ENCODE data around the gene KIR3DL1. TPM values are rescaled to one million over a fixed set of nuclear protein-coding genes. Genes with fewer than 3 reads are reported as not detected.

KIR3DL1 gene
- total RNA-seq, 2 donors from 2014 or later: not detected

DNA sequence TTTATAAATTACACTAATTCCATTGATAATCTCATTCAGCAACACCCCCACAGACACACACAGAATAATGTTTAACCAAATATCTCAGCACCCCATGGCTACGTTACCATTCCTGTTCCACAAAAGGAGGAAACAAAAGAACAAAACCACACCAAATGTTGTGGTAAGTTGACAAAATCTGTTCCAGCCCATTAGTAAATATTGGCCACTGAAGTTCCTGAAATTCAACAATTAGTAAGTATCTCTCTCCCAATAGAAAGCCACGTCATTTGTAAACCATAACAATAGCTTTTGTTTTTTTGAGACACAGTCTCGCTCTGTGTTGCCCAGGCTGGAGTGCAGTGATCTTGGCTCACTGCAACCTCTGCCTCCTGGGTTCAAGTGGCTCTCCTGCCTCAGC is 55.4 kb downstream of the KIR3DL1 start:
- DNase-seq (ENCODE audit: low spot score): no peak
- H3K4me3 ChIP-seq: no peak overlapping the region
- no peaks in the 10 kb centered on the region for H3K9me3 ChIP-seq
- no peak for TF ChIP-seq CTCF (IDR thresholded peaks at IDR 0.05)
- H3K27me3 ChIP-seq: no peaks in the 10 kb centered on the region
- no peaks in the 10 kb centered on the region for H3K36me3 ChIP-seq
- H3K4me1 ChIP-seq: no peaks in the 10 kb centered on the region
- H3K27ac ChIP-seq: no peak overlapping the region

- H3K27me3 ChIP-seq: no peaks in the 10 kb centered on the region
- DNase-seq (ENCODE audit: low spot score): no peak
- H3K4me1 ChIP-seq: no peaks in the 10 kb centered on the region
- no peak for TF ChIP-seq CTCF (IDR thresholded peaks at IDR 0.05)
- no peaks in the 10 kb centered on the region for H3K9me3 ChIP-seq
- no peak within 1 kb of the TSS for H3K4me3 ChIP-seq
- no peaks in the 10 kb centered on the region for H3K36me3 ChIP-seq
- H3K27ac ChIP-seq: no peak within 1 kb of the TSS
Observed at GRCh38 chr19:54873990-54874389, 57.7 kb downstream of the KIR3DL1 start, which contains the start of gene FCAR. Gene FCAR (plus strand): TSS chr19:54874235. CDS start chr19:54874290, 55 bp downstream.

DNA sequence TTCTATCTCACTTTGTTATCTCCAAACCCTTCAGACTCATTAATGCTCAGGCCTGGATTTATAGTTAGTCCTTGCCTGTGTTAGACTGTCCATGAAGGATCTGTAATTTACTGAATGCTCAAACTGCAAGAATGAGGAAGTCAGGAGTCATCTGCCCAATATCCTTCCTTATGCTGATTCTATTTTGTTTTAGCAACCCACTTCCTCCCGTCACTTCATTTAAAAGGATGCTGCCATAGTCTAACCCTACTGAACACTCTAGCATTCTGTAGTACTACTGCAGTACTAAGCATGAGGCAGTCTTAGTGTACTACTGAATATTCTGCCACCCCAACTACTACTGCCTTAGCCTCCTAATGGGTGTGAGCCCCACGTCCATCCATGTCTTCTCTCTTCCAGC is 59.2 kb downstream of the KIR3DL1 start:
- TF ChIP-seq CTCF (IDR thresholded peaks at IDR 0.05): no peak
- Histone ChIP-seq H3K9me3 (no peaks in the 10 kb centered on the region), H3K4me3 (no peak overlapping the region), H3K4me1 (no peaks in the 10 kb centered on the region), H3K36me3 (no peaks in the 10 kb centered on the region), H3K27ac (no peak overlapping the region), H3K27me3 (no peaks in the 10 kb centered on the region)
- no peak for DNase-seq (ENCODE audit: low spot score)

- Histone ChIP-seq H3K36me3 (no peaks in the 10 kb centered on the region), H3K4me3 (no peak overlapping the region), H3K4me1 (no peaks in the 10 kb centered on the region), H3K27me3 (no peaks in the 10 kb centered on the region), H3K27ac (no peak overlapping the region), H3K9me3 (no peaks in the 10 kb centered on the region)
- DNase-seq (ENCODE audit: low spot score): no peak
- no peak for TF ChIP-seq CTCF (IDR thresholded peaks at IDR 0.05)
Observed at GRCh38 chr19:54877471-54877870, 61.2 kb downstream of the KIR3DL1 start.

Other genes with a start within 250 kb of the KIR3DL1 start
- gene LILRA2, start 242.7 kb upstream of the KIR3DL1 start, total RNA-seq: 1 to 10 TPM in 1 of 2 donors, not detected in 1; 1.8 TPM
- under 1 TPM in 1 of 2 donors, not detected in 1; 0.47 TPM for gene LILRA1, start 222.8 kb upstream of the KIR3DL1 start, total RNA-seq
- gene LILRB1, start 186.0 kb upstream of the KIR3DL1 start, total RNA-seq: 1 to 10 TPM in 1 of 2 donors, under 1 TPM in 1; 0.33 to 1.9 TPM
- 1 to 10 TPM; 2.0 to 5.2 TPM for gene LILRB4, start 153.5 kb upstream of the KIR3DL1 start, total RNA-seq
- not detected for gene KIR3DL3, start 92.0 kb upstream of the KIR3DL1 start, total RNA-seq
- gene KIR2DL3, start 78.0 kb upstream of the KIR3DL1 start, total RNA-seq: not detected
- not detected for gene KIR2DL1, start 46.7 kb upstream of the KIR3DL1 start, total RNA-seq
- gene KIR2DL4, start 12.9 kb upstream of the KIR3DL1 start, total RNA-seq: not detected
- not detected for gene KIR2DS4, start 16.2 kb downstream of the KIR3DL1 start, total RNA-seq
- not detected for gene KIR3DL2, start 34.0 kb downstream of the KIR3DL1 start, total RNA-seq
- 1 to 10 TPM in 1 of 2 donors, under 1 TPM in 1; 0.59 to 1.5 TPM for gene FCAR, start 57.8 kb downstream of the KIR3DL1 start, total RNA-seq
- gene NCR1, start 89.7 kb downstream of the KIR3DL1 start, total RNA-seq: not detected
- not detected for gene NLRP7, start 131.1 kb downstream of the KIR3DL1 start, total RNA-seq
- gene NLRP2, start 149.9 kb downstream of the KIR3DL1 start, total RNA-seq: under 1 TPM; 0.20 to 0.26 TPM
- under 1 TPM in 1 of 2 donors, not detected in 1; 0.16 TPM for gene GP6, start 221.8 kb downstream of the KIR3DL1 start, total RNA-seq
- 10 to 100 TPM; 26.5 to 28.1 TPM for gene RDH13, start 246.7 kb downstream of the KIR3DL1 start, total RNA-seq